SK-N-SH treated with all-trans-retinoic acid at 6 μM for 48 hours (cell line): ENCODE measurements around the gene H2BK1.

Experiments
- ARNTL ChIP-seq: fragments of 450-650 bp; formaldehyde crosslinking; IDR thresholded peaks from 2 replicates; pipeline ENCODE4 v1.5.0; 2020; ENCODE audit warnings: low read depth, mild to moderate bottlenecking, moderate library complexity, borderline replicate concordance
- CSRNP3 ChIP-seq: fragments of 250-450 bp; sonication (Bioruptor Pico); IDR thresholded peaks from 2 replicates; pipeline ENCODE4 v1.5.1; 2021; ENCODE audit warnings: mild to moderate bottlenecking, moderate library complexity
- ESRRG ChIP-seq: fragments of 250-450 bp; sonication (Bioruptor Pico); IDR thresholded peaks from 2 replicates; pipeline ENCODE4 v1.6.1; 2021; ENCODE audit warnings: mild to moderate bottlenecking
- RARB ChIP-seq: fragments of 250-450 bp; sonication (Bioruptor Pico); IDR thresholded peaks from 2 replicates; pipeline ENCODE4 v1.8.0; 2021; ENCODE audit warnings: mild to moderate bottlenecking, moderate library complexity
- ZFP3 ChIP-seq: fragments of 250-450 bp; sonication (Bioruptor Pico); IDR thresholded peaks from 2 replicates; pipeline ENCODE4 v1.5.0; 2020; ENCODE audit warnings: mild to moderate bottlenecking, moderate library complexity

- TF ChIP-seq RARB (CRISPR knock-in tag) (no peak), ESRRG (CRISPR knock-in tag) (no peak), CSRNP3 (CRISPR knock-in tag) (no peak), ZFP3 (no peak), ARNTL (CRISPR knock-in tag) (no peak)
Observed at GRCh38 chr7:151251328-151251688, 41.0 kb upstream of the H2BK1 start.
